ENCODE results near the gene TREM1. TPM values are rescaled to one million over a fixed set of nuclear protein-coding genes. Genes with fewer than 3 reads are reported as not detected.

The TREM1 gene
- total RNA-seq, 1 donor from 2014 or later, result not detected

GRCh38 chr6:41232667-41233066 lies 53.8 kb downstream of the TREM1 start:
- no peak for DNase-seq
- Mint-ChIP-seq H3K27me3 (peaks cover 30% of the 10 kb centered on the region), H3K36me3 (ENCODE audit: low read depth) (no peaks in the 10 kb centered on the region), H3K4me3 (no peak overlapping the region), H3K9me3 (no peaks in the 10 kb centered on the region), H3K27ac (no peak overlapping the region), H3K4me1 (no peaks in the 10 kb centered on the region)
- intact Hi-C loops (cut with micrococcal nuclease), result no loop called here

GRCh38 chr6:41231246-41231645 lies 55.2 kb downstream of the TREM1 start:
- Mint-ChIP-seq H3K27me3 (peaks cover 25% of the 10 kb centered on the region), H3K4me1 (no peaks in the 10 kb centered on the region), H3K36me3 (ENCODE audit: low read depth) (no peaks in the 10 kb centered on the region), H3K27ac (no peak overlapping the region), H3K9me3 (no peaks in the 10 kb centered on the region), H3K4me3 (no peak overlapping the region)
- DNase-seq, result no peak
- intact Hi-C loops (cut with micrococcal nuclease), result no loop called here

DNA sequence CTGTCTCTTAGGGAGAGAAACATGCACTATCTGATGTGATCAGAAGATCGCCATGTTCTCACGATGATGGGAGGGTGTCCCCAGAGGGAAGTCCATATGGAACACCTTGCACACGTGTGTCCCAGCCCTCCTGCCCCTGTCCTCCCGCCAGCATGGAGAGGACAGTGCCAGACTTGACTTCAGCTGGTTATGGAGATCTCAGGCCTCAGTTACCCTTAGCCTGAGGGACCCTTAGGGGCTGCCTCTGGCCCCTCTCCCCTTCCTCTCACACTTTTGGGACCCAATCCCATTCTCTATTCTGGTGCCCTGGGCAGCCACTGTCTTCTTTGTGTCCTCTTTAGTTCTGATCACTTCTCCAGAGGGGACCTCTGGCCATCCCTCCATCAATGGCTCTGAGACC lies 56.8 kb downstream of the TREM1 start:
- H3K9me3 Mint-ChIP-seq, result no peaks in the 10 kb centered on the region
- intact Hi-C loops (cut with micrococcal nuclease), result no loop called here
- no peaks in the 10 kb centered on the region for H3K36me3 Mint-ChIP-seq (ENCODE audit: low read depth)
- no peaks in the 10 kb centered on the region for H3K4me1 Mint-ChIP-seq
- H3K27ac Mint-ChIP-seq, result no peak overlapping the region
- H3K4me3 Mint-ChIP-seq, result no peak overlapping the region
- H3K27me3 Mint-ChIP-seq, result peaks cover 27% of the 10 kb centered on the region
- no peak for DNase-seq

DNA sequence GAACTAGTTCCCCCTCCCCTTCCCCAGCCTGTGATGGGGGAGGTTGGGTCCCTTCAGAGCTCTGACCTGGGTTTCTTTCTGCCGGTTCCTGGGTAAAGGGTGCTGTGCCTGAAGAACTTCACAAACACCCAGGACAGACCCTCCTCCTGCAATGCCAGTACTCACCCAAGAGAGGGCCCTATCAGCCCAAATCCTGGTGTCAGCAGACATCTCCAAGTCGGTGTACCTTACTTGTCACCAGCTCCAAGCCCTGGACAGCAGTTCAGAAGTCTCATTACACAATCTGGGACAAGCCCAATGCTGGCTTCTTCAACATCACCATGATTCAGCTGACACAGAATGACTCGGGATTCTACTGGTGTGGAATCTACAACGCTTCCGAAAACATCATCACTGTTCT lies 57.9 kb downstream of the TREM1 start:
- no peaks in the 10 kb centered on the region for H3K4me1 Mint-ChIP-seq
- no peak overlapping the region for H3K4me3 Mint-ChIP-seq
- no peak overlapping the region for H3K27ac Mint-ChIP-seq
- no peaks in the 10 kb centered on the region for H3K9me3 Mint-ChIP-seq
- peaks cover 31% of the 10 kb centered on the region for H3K27me3 Mint-ChIP-seq
- no peaks in the 10 kb centered on the region for H3K36me3 Mint-ChIP-seq (ENCODE audit: low read depth)
- intact Hi-C loops (cut with micrococcal nuclease), result no loop called here
- peak; percentile 50 for DNase-seq

- Mint-ChIP-seq H3K36me3 (ENCODE audit: low read depth) (no peaks in the 10 kb centered on the region), H3K4me3 (no peak within 1 kb of the TSS), H3K9me3 (no peaks in the 10 kb centered on the region), H3K27ac (no peak within 1 kb of the TSS), H3K4me1 (no peaks in the 10 kb centered on the region), H3K27me3 (peaks cover 31% of the 10 kb centered on the region)
- intact Hi-C loops (cut with micrococcal nuclease), result no loop called here
- DNase-seq, result no peak
Measured at GRCh38 chr6:41228096-41228495, 58.4 kb downstream of the TREM1 start, which contains the start of gene TREML4. Gene TREML4, plus strand, starts transcription at chr6:41228349. Its CDS starts 79 bp downstream, at chr6:41228428.

DNA sequence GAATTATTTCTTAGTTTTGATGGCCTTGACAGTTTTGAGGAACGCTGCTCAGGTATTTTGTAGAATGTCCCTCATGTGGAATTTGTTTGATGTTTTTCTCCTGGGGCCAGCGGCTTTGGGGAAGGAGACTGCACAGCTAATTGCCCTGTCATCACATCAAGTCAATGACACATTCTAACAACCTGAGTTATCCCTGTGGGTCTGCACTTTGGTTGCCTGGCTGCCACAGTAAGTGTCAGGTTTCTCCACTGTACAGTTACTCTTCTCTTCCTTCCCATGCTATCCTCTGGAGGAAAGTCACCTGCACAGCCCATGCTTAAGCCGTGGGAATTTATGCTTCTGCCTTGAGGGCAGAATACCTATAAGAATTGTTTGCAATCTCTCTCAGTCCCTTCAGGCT lies 59.7 kb downstream of the TREM1 start:
- Mint-ChIP-seq H3K4me1 (peaks cover 2% of the 10 kb centered on the region), H3K36me3 (ENCODE audit: low read depth) (no peaks in the 10 kb centered on the region), H3K4me3 (no peak overlapping the region), H3K27me3 (peaks cover 23% of the 10 kb centered on the region), H3K9me3 (no peaks in the 10 kb centered on the region), H3K27ac (no peak overlapping the region)
- DNase-seq, result no peak
- intact Hi-C loops (cut with micrococcal nuclease), result no loop called here

GRCh38 chr6:41224800-41225199 lies 61.7 kb downstream of the TREM1 start:
- Mint-ChIP-seq H3K27ac (no peak overlapping the region), H3K9me3 (peaks cover 4% of the 10 kb centered on the region), H3K27me3 (peaks cover 17% of the 10 kb centered on the region), H3K36me3 (ENCODE audit: low read depth) (no peaks in the 10 kb centered on the region), H3K4me1 (peaks cover 2% of the 10 kb centered on the region), H3K4me3 (no peak overlapping the region)
- intact Hi-C loops (cut with micrococcal nuclease), result no loop called here
- DNase-seq, result no peak

Other genes with a start within 250 kb of the TREM1 start
- 0.88 and 1.2 TPM in 2 replicates for gene UNC5CL, start 247.5 kb downstream of the TREM1 start, total RNA-seq
- gene TSPO2, start 244.2 kb downstream of the TREM1 start, total RNA-seq, result not detected in 2 replicates
- gene APOBEC2, start 233.5 kb downstream of the TREM1 start, total RNA-seq, result not detected in 2 replicates
- gene OARD1, start 214.3 kb downstream of the TREM1 start, total RNA-seq, result 30.7 and 31.7 TPM in 2 replicates
- gene NFYA, start 213.7 kb downstream of the TREM1 start, total RNA-seq, result 31.2 TPM in 2 replicates
- gene TREML1, start 132.3 kb downstream of the TREM1 start, total RNA-seq, result not detected in 2 replicates
- gene TREM2, start 123.6 kb downstream of the TREM1 start, total RNA-seq, result not detected in 2 replicates
- gene TREML2, start 85.5 kb downstream of the TREM1 start, total RNA-seq, result 3.5 TPM in 2 replicates
- not detected in 2 replicates for gene TREML4, start 58.3 kb downstream of the TREM1 start, total RNA-seq
- not detected in 2 replicates for gene NCR2, start 48.9 kb upstream of the TREM1 start, total RNA-seq